ENCODE measurements around the gene RAPGEF2.

GRCh38 chr4:159386620-159387019 is 283.7 kb downstream of the RAPGEF2 start:
- TF ChIP-seq CTCF (IDR thresholded peaks at IDR 0.05), result no peak
- no peak for TF ChIP-seq ZFX (IDR thresholded peaks at IDR 0.05; ENCODE audit: borderline replicate concordance)

Data from 22Rv1 (cell line).